Sigmoid colon (tissue), 3 donors: ENCODE measurements around the gene FSTL4.

ENCODE experiments used
- CTCF ChIP-seq, 4 experiments: fragments of 450-650 bp in 3 of 4; fragments of 200-600 bp in 1 of 4; IDR thresholded peaks; one replicate each; pipeline ENCODE4 v1.5.1; 2016 to 2019; ENCODE audit warnings: antibody characterized with exemption in 4 of 4, mild to moderate bottlenecking in 3 of 4, moderate library complexity in 2 of 4
- POLR2A ChIP-seq, 2 donors: fragments of 450-650 bp; IDR thresholded peaks; one replicate each; pipeline ENCODE4 v1.6.1; 2016; ENCODE audit warnings: antibody characterized with exemption in 2 of 2, mild to moderate bottlenecking in 2 of 2, moderate library complexity in 2 of 2

GRCh38 chr5:133485468-133485867, 126.9 kb downstream of the FSTL4 start:
- TF ChIP-seq CTCF (IDR thresholded peaks at IDR 0.05) (no peak), POLR2A (IDR thresholded peaks at IDR 0.05) (no peak)
